HG03045 (cell line): ENCODE data around the gene CLIC4.

ENCODE experiments used
- ATAC-seq: cut with Tn5 transposase; IDR thresholded peaks from one replicate; pipeline ENCODE4 v1.9.1; 2021; ENCODE audit warnings: mild to moderate bottlenecking, moderate library complexity; ENCODE audit not compliant: unreplicated experiment

Gene CLIC4

DNA sequence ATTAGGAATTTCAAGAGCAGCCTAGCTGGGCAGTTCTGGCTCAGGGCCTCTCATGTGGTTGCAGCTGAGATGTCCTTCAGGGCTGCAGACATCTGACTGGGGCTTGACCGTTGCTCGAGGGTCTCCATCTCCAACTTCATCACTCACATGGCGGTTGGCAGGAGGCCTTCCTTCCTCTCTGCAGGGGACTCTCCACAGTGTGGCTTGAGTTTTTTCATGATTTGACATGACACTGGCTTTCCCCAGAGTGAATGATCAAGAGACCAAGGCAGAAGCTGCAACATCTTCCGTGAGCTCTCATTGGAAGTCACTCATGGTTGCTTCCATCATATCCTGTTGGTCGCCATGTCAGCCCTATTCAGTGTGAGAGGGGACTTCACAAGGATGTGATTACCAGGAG lies 110.2 kb downstream of the CLIC4 start:
- no peak for ATAC-seq

DNA sequence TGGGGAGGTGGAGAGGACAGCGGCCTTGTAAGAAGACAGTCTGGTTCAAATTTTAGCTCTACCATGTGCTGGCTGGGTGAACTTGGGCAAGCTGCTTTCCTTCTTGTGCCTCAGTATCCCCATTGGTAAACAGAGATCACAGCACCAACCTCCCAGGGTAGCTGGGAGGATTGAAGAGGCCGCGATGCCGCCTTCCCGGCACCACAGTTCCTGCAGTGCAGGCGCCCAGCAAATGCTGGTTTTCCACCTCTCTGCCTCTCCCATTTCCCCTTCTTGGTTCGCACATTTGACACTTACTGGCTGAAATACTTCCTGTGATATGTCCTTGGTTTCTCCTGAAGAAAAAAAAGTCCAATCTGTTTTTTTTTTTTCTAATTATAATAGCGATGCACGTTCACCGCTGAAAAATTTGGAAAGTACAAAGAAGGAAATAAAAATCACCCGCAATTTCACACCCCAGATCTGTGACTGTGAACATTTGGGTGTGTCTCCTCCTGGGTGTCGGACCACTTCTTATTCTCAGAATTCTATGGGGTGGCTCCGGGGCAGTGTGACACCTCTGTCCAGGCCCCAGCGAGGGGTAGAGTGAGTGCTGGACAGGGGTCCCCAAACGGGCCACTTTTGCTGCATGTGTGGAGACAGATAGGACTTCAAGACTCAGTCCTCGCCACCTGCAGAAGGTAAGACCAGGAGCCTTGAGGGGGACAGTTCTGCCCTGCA lies 111.7 kb downstream of the CLIC4 start:
- no peak for ATAC-seq

DNA sequence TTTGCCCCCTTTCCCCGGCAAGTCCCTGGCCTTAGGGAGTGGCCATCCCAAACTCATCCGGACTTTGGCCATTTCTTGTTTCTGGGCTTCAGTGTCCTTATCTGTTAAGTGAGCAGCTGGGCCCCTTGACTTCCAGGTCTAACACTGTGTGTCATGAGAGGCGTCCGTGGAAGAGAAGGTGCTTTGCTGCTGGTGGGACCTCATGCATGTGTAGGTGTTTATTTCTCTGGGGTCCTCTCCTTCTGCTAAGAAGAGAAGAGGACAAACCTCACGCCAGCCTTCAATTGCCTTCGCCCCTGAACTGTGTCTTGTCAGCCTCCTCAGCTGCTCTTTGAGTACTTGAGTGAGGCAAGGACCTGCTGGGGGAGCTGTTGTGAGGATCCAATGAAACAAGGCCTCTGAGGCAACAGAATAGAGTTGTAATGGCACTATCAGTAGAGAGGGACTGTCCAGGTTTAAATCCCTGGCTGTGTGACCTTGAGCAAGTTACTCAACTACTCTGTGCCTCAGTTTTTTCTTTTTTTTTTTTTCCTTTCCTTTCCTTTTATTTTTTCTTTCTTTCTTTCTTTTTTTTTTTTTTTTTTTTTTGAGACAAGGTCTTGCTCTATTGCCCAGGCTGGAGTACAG lies 112.4 kb downstream of the CLIC4 start:
- no peak for ATAC-seq

DNA sequence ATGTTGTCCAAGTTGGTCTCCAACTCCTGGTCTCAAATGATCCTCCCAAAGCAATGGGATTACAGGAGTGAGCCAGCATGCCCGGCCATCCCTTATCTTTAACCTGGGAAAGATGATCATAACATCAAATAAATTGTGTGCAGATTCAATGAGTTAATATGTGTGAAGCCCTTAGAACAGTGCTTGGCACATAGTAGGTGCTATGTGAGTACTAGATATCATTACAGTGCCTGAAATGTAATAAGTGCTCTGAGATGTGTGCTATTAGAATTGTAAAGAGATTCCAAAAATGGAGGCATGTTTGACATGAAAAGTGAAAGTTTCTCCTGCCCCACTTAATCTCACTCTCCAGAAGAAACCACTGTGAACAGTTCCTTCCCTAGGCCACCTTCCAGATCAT lies 113.0 kb downstream of the CLIC4 start:
- no peak for ATAC-seq

GRCh38 chr1:24859063-24860010 lies 114.1 kb downstream of the CLIC4 start:
- ATAC-seq: no peak

DNA sequence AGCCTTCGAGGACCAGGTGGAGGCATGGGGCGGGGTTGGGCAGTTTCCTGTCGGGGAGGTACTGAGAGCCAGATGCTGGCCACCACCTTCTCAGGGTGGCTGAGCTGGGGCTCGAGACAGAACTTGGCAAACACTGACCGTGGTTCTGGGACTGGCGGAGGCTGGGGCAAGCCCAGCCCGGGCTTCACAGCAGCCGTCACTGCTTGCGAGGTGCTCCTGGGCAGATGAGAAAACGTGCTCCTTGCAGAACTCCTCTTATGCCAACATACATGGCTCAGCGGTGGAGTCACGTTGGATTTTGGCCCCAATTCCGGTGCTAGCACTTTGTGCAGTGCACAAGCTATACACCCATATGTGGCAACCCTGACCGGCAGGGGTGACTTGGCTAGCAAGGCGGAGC lies 115.6 kb downstream of the CLIC4 start:
- ATAC-seq: no peak

- no peak for ATAC-seq
Observed at GRCh38 chr1:24861821-24862727, 116.8 kb downstream of the CLIC4 start.

- no peak for ATAC-seq
Observed at GRCh38 chr1:24862775-24863483, 117.7 kb downstream of the CLIC4 start.

DNA sequence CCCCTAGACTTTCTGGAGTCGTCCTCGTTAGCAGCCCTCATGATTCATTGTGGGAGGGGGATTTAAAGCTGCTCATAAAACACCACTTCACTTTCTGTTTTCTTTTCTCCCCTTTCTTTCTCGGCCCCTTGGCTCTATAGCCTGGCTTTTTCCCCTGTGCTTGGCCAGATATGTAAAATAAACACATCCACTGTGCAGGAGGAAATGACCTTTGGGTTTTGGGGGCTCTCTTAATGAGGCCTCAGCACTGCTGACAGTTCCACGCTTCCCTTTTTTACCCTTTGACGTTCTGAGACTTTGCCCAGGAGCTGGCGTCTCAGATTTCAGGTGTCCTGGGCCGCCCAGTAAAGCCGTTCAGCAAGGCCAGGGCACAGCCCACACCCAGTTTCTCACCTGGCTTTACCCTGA lies 119.1 kb downstream of the CLIC4 start:
- no peak for ATAC-seq

DNA sequence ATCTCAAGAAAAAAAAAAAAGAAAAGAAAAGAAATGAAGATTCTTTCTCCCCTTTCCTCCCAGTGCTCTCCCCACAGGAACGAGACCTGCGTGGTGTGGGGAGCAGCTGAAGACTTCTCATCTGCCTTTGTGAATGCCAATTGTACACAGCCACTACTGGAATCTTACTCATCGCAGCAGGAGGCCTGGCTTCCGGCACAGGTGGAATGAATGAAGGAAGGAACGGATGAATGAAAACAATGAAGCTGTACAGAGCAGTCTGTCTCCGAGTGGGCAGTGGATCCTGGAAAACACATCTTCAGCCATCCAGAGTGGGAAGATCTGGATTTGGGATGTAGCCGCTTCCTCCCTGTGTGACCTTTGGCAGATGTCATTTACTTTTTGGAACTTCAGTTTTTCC lies 119.9 kb downstream of the CLIC4 start:
- no peak for ATAC-seq

DNA sequence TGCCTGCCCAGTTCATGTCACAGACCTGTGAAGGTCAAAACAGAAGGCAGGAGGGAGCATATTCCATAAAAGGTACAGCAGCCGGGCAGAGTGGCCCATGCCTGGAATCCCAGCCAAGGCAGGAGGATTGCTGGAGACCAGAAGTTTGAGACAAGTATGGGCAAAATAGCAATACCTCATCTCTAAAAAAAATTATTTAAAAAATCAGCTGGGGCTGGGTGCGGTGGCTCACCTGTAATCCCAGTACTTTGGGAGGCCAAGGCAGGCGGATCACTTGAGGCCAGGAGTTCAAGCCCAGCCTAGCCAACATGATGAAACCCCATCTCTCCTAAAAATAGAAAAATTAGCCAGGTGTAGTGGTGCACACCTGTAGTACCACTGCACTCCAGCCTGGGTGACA lies 120.3 kb downstream of the CLIC4 start:
- no peak for ATAC-seq

- ATAC-seq: no peak
Observed at GRCh38 chr1:24866211-24867083, 121.2 kb downstream of the CLIC4 start.

DNA sequence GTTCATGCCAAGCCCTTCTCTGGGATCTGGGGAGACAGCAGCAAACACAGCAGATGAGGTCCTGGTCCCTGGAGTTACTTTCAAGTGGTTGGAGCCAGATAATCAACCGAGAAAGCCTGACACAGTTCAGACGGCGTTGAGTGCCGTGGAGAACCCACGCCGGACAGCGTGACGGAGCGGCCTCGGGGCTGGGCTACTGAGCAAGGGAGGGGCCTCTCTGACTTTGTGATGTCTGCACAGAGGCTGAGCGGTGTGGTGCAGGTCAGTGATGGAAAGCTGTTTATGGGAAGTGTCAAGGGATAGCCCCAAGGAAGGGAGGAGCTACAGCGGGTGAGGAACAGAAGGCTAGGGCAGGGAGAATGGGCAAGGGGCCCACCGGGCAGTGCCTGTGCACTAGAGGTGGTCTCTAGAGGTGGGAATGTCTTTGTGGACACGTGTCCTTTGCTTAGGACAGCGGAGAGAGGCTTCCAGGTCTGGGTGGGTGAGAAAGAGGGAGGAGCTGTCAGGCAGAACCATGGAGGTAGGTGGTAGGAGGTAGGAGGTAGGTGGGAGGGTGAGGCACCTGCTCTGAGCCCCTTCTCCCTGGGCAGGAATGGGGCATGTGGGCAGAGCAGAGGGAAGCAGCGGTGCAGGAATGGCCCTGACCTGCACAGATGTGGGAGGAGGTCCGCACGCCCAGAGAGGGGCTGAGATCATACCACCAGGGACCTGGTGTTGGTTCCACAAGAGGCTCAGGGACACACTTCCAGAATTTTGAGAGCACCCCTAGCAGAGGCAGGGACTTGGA lies 122.0 kb downstream of the CLIC4 start:
- no peak for ATAC-seq

DNA sequence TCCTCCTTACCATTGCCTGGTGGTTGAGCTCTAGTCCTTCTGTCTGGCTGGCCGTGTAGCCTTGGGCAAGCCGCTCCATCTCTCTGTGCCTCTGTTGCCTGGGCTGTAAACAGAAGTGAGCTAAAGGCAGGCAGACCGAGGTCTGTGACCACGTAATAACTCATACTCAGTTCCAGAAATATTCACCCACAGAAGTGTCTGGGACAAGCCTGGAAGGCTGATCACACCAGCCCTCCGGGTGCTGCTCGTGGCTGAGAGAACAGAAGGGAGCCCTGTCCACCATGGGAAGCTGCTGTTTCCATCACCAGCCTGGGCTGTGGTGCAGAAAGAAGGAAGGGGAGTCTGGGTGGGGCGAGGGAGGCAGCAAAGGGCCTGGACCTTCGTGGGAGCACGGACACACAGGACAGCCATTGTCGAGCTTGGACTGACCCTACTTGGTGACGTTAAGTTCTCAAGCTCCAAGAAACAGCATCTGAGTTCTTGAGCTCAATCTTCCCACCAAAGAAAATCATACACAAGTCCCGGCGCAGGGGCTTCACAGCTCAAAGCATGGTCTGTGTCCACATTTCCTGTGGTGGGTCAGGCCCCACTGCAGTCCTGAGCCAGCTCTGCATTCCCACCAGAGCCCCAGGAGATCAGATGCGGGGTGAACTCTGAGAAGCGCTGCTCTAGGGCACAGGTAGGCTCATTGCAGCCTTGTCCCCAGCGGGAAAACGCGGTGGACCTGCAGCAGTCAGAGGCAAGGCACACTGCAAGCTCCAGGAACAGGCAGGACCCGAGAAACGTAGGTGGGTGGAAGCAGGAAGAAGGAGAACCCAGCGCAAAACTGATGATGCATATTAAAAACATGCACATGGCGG lies 123.0 kb downstream of the CLIC4 start:
- no peak for ATAC-seq

DNA sequence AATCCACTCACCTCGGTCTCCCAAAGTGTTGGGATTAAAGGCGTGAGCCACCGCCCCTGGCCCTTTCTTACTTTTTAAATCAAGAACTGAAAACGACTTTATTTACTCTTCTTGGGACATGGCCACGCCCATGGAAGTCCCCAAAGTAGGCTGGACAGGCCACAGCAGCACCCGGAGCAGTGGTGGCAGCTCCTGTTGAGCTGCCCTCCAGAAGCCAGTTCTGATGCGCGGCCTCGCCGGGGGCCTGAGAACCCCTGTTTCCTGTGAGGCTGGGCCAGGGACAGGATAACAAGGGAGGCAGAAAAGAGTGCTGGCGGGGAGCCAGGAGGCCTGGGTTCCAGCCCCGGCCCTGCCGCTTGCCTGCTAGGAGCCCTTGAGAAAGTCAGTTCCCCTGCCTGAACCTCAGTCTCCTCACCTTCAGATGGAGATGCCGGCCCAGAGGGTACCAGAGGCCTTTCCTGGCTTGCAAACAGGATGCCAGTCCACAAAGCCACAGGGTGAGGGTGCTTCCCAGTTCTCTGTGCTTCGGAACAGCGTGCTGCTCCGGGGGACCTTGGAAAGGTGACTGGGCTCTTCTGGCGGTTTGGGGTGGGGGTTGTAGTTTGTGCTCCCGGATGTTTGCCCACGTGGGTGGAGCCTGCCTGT lies 125.4 kb downstream of the CLIC4 start:
- no peak for ATAC-seq

- ATAC-seq: no peak
Observed at GRCh38 chr1:24871306-24871901, 126.2 kb downstream of the CLIC4 start.
